KMS-11 (cell line): Measurements from ENCODE around the gene SHISA2.

ENCODE experiments used
- H2AFZ ChIP-seq: fragments of 200-600 bp; sonication (generic); 2 replicates; pipeline ENCODE4 v1.6.1; 2016; ENCODE audit warnings: antibody characterized with exemption, mixed run types, low read depth
- H3K27ac ChIP-seq: fragments of 200-600 bp; sonication (generic); 2 replicates; pipeline ENCODE4 v1.6.1; 2016; ENCODE audit warnings: mild to moderate bottlenecking, mixed run types
- H3K27me3 ChIP-seq: fragments of 200-600 bp; sonication (generic); 2 replicates; pipeline ENCODE4 v1.6.1; 2017; ENCODE audit warnings: mild to moderate bottlenecking, low read depth, mixed run types, moderate library complexity; ENCODE audit not compliant: insufficient read depth
- H3K36me3 ChIP-seq: fragments of 200-600 bp; sonication (generic); 2 replicates; pipeline ENCODE4 v1.6.1; 2017; ENCODE audit warnings: mild to moderate bottlenecking, mixed run types; ENCODE audit not compliant: insufficient read depth
- H3K4me1 ChIP-seq: fragments of 200-600 bp; sonication (generic); 2 replicates; pipeline ENCODE4 v1.6.1; 2016; ENCODE audit warnings: mild to moderate bottlenecking, low read depth, mixed run types; ENCODE audit not compliant: poor library complexity, severe bottlenecking
- H3K4me2 ChIP-seq: fragments of 200-600 bp; sonication (generic); 2 replicates; pipeline ENCODE4 v1.7.0; 2016; ENCODE audit warnings: mild to moderate bottlenecking, mixed run types
- H3K4me3 ChIP-seq: fragments of 200-600 bp; sonication (generic); IDR thresholded peaks from 2 replicates; pipeline ENCODE4 v1.6.1; 2017; ENCODE audit warnings: low read depth, low read length, mixed read lengths; ENCODE audit not compliant: insufficient read depth
- H3K79me2 ChIP-seq: fragments of 200-600 bp; sonication (generic); 2 replicates; pipeline ENCODE4 v1.6.1; 2016; ENCODE audit warnings: low read depth, mixed run types; ENCODE audit not compliant: insufficient read depth
- H3K9ac ChIP-seq: fragments of 200-600 bp; sonication (generic); 2 replicates; pipeline ENCODE4 v1.6.1; 2016; ENCODE audit warnings: mild to moderate bottlenecking, mixed run types
- H4K20me1 ChIP-seq: fragments of 200-600 bp; sonication (generic); 2 replicates; pipeline ENCODE4 v1.6.1; 2016; ENCODE audit warnings: mild to moderate bottlenecking, mixed run types; ENCODE audit not compliant: insufficient read depth
- TF ChIP-seq, protein P1 (sequence below): fragments of 200-600 bp; sonication (generic); conservative IDR thresholded peaks from 2 replicates; pipeline ENCODE4 v1.6.1; 2017; ENCODE audit warnings: low read depth, mild to moderate bottlenecking, antibody characterized with exemption, low read length, moderate library complexity, mixed read lengths

SHISA2 gene

DNA sequence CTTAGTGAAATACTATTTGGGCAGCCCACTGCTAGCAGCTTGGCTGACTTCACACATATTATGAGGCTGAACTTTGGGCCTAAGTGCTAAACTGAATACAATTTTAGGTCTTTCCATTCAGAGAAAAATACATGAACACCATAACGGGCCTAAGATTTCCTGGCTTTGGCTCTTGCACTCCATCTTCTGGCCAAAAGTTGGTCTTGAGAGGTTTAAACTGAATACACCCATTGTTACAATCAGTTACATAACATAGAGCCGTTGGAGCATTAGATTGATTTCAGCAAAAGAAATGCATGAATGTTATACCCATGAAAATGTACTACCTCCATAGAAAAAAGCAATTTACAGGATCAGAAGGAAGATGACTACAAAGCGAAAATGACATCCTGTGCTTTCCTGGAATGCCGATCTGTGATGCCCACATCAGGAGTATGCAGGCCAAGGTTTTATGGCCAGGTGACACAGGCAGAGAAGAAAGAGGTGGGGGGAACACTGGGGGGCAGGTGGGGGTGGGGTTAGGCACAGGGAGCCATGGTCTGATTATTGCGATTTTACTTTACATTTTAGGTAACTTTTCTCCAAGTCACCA lies 11.1 kb upstream of the SHISA2 start:
- Histone ChIP-seq H2AFZ (no peak overlapping the region), H3K4me3 (no peak overlapping the region), H3K4me1 (no peaks in the 10 kb centered on the region), H3K79me2 (no peaks in the 10 kb centered on the region), H3K9ac (no peak overlapping the region), H3K27ac (no peak overlapping the region), H3K4me2 (no peak overlapping the region), H3K36me3 (no peaks in the 10 kb centered on the region), H4K20me1 (no peaks in the 10 kb centered on the region), H3K27me3 (no peaks in the 10 kb centered on the region)
- TF ChIP-seq, protein P1, sequence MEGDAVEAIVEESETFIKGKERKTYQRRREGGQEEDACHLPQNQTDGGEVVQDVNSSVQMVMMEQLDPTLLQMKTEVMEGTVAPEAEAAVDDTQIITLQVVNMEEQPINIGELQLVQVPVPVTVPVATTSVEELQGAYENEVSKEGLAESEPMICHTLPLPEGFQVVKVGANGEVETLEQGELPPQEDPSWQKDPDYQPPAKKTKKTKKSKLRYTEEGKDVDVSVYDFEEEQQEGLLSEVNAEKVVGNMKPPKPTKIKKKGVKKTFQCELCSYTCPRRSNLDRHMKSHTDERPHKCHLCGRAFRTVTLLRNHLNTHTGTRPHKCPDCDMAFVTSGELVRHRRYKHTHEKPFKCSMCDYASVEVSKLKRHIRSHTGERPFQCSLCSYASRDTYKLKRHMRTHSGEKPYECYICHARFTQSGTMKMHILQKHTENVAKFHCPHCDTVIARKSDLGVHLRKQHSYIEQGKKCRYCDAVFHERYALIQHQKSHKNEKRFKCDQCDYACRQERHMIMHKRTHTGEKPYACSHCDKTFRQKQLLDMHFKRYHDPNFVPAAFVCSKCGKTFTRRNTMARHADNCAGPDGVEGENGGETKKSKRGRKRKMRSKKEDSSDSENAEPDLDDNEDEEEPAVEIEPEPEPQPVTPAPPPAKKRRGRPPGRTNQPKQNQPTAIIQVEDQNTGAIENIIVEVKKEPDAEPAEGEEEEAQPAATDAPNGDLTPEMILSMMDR, result peak; percentile 72

- Histone ChIP-seq H3K27me3 (no peaks in the 10 kb centered on the region), H3K4me1 (no peaks in the 10 kb centered on the region), H3K27ac (no peak overlapping the region), H3K36me3 (no peaks in the 10 kb centered on the region), H4K20me1 (no peaks in the 10 kb centered on the region), H3K79me2 (no peaks in the 10 kb centered on the region), H3K4me3 (no peak overlapping the region), H3K9ac (no peak overlapping the region), H2AFZ (no peak overlapping the region), H3K4me2 (no peak overlapping the region)
- TF ChIP-seq, protein P1, result no peak
These were observed 10.1 kb upstream of the SHISA2 start for GRCh38 chr13:26061947-26062346.

GRCh38 chr13:26061256-26061655 lies 9.4 kb upstream of the SHISA2 start:
- H3K4me1 ChIP-seq, result no peaks in the 10 kb centered on the region
- H3K9ac ChIP-seq, result no peak overlapping the region
- H3K4me2 ChIP-seq, result no peak overlapping the region
- no peaks in the 10 kb centered on the region for H4K20me1 ChIP-seq
- H2AFZ ChIP-seq, result no peak overlapping the region
- TF ChIP-seq, protein P1, result no peak
- no peaks in the 10 kb centered on the region for H3K79me2 ChIP-seq
- H3K36me3 ChIP-seq, result no peaks in the 10 kb centered on the region
- no peaks in the 10 kb centered on the region for H3K27me3 ChIP-seq
- H3K27ac ChIP-seq, result no peak overlapping the region
- H3K4me3 ChIP-seq, result no peak overlapping the region

- Histone ChIP-seq H2AFZ (no peak overlapping the region), H3K4me2 (no peak overlapping the region), H3K79me2 (no peaks in the 10 kb centered on the region), H3K4me1 (no peaks in the 10 kb centered on the region), H3K4me3 (no peak overlapping the region), H3K9ac (no peak overlapping the region), H3K27ac (no peak overlapping the region), H3K27me3 (no peaks in the 10 kb centered on the region), H3K36me3 (no peaks in the 10 kb centered on the region), H4K20me1 (no peaks in the 10 kb centered on the region)
- TF ChIP-seq, protein P1, result no peak
These were observed 8.5 kb upstream of the SHISA2 start for GRCh38 chr13:26060357-26060756.
